Duodenal mucosa (tissue), 2 donors: Measurements from ENCODE around the gene TLR6.
A peak's percentile ranks its signal among the peaks of the same experiment; 100 is the strongest.

Source experiments
- H3K27ac ChIP-seq: one replicate; pipeline ENCODE4 v1.7.0; 2013; ENCODE audit warnings: low read depth, low read length
- H3K27me3 ChIP-seq, 2 donors: one replicate each; pipeline ENCODE4 v1.7.0; 2013; ENCODE audit warnings: low read length in 2 of 2, control low read depth in 1 of 2; ENCODE audit not compliant: insufficient read depth in 2 of 2, control insufficient read depth in 1 of 2
- H3K36me3 ChIP-seq, 2 donors: one replicate each; pipeline ENCODE4 v1.7.0; 2013; ENCODE audit warnings: low read length in 2 of 2, control low read depth in 1 of 2; ENCODE audit not compliant: insufficient read depth in 2 of 2, control insufficient read depth in 1 of 2
- H3K4me1 ChIP-seq, 2 donors: one replicate each; pipeline ENCODE4 v1.7.0; 2013; ENCODE audit warnings: low read length in 2 of 2, control low read depth in 1 of 2; ENCODE audit not compliant: insufficient read depth in 2 of 2, control insufficient read depth in 1 of 2
- H3K4me3 ChIP-seq, 2 donors: one replicate each; pipeline ENCODE4 v1.7.0; 2013; ENCODE audit warnings: low read length in 2 of 2, low read depth in 1 of 2
- H3K9ac ChIP-seq, 2 donors: one replicate each; pipeline ENCODE4 v1.7.0; 2013; ENCODE audit warnings: low read length in 2 of 2, low read depth in 1 of 2
- H3K9me3 ChIP-seq, 2 donors: one replicate each; pipeline ENCODE4 v1.7.0; 2013; ENCODE audit warnings: low read length in 2 of 2, control low read depth in 1 of 2; ENCODE audit not compliant: control insufficient read depth in 1 of 2

TLR6 gene

DNA sequence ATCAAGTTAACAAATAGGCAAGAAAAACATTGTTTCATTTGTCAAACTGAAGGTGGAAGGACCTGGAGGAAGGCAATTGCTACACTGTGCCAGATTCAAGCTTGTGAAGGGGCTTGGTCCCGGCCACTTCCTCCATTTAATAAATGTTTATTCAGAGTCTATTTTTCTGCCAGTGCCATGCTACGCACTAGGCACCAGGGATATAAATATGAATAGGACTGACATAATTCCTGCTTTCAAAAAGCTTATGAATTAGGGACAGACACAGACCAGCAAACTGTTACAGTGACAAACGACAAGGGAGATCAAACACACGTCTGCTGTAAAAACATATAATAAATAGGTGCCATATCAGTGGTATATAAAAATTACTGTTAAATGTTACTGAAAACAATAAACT lies 571 bp downstream of the TLR6 start:
- Histone ChIP-seq H3K36me3 (no peaks in the 10 kb centered on the region), H3K27ac (no peak overlapping the region), H3K27me3 (no peaks in the 10 kb centered on the region), H3K4me3 (peak overlapping the region; percentile 12 to 51), H3K9me3 (no peaks in the 10 kb centered on the region), H3K4me1 (peaks cover 0 to 6% of the 10 kb centered on the region in 2 donors), H3K9ac (peak overlapping the region; percentile 0 to 57)

DNA sequence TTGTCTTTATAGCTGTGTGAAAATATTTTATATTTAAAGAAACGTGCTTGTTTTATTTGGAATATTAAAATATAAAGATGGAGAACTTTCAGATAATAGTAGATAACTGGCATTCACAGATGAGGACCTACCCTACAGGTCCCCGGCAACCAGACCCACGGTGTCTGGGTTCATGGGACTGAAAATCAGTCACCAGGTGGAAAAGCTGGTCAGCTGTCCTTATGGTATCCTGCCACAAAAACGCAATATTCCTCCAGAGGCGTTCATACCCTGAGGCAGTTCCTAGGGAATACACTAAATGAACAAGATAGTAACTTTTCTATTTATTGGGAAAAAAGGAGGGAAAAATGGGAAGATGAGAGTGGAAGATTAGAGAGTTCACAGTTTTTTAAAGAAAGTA lies 1.2 kb downstream of the TLR6 start:
- Histone ChIP-seq H3K4me3 (no peak overlapping the region), H3K9ac (peak overlapping the region in 1 of 2 donors; percentile 57), H3K36me3 (no peaks in the 10 kb centered on the region), H3K4me1 (peaks cover 0 to 6% of the 10 kb centered on the region in 2 donors), H3K9me3 (no peaks in the 10 kb centered on the region), H3K27me3 (no peaks in the 10 kb centered on the region), H3K27ac (no peak overlapping the region)

DNA sequence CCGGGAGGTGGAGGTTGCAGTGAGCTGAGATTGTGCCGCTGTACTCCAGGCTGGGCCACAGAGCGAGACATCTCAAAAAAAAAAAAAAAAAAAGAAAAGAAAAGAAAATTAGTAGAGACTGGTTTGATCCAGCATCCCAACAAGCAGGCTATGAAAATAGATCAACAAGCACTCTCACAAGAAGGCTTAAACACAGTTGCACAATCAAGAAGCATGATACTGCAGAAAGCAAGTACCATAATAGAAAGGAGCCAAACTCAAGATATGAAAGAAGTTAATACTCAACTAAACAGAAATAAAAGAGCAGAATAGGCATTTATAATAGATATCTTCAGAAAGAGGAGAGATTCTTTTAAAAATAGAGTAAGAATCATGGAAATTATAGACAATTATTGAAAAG lies 10.6 kb downstream of the TLR6 start:
- H3K36me3 ChIP-seq = no peaks in the 10 kb centered on the region
- H3K27me3 ChIP-seq = no peaks in the 10 kb centered on the region
- H3K27ac ChIP-seq = no peak overlapping the region
- H3K9ac ChIP-seq = no peak overlapping the region
- H3K9me3 ChIP-seq = no peaks in the 10 kb centered on the region
- H3K4me1 ChIP-seq = no peaks in the 10 kb centered on the region
- H3K4me3 ChIP-seq = no peak overlapping the region

DNA sequence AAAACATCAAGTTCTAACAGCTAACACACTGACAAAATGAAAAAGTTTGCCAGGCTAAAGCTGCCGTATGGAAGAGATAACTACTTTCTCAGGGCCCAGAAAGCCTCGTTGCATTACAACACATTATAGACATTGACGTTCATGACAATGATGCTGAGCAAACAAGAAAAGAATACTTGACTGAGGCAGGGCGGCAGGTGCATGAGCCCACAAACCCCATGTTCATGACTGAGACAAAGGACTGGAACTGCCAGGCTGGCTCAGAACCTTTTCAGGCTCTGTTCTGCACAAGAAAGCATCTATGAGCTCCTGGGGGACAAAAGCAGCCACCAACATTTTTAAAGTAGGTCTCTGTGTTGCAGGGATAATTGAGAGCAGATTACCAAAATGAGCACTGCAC lies 13.6 kb downstream of the TLR6 start:
- Histone ChIP-seq H3K9me3 (no peaks in the 10 kb centered on the region), H3K4me3 (no peak overlapping the region), H3K9ac (no peak overlapping the region), H3K27ac (no peak overlapping the region), H3K4me1 (no peaks in the 10 kb centered on the region), H3K36me3 (no peaks in the 10 kb centered on the region), H3K27me3 (no peaks in the 10 kb centered on the region)

DNA sequence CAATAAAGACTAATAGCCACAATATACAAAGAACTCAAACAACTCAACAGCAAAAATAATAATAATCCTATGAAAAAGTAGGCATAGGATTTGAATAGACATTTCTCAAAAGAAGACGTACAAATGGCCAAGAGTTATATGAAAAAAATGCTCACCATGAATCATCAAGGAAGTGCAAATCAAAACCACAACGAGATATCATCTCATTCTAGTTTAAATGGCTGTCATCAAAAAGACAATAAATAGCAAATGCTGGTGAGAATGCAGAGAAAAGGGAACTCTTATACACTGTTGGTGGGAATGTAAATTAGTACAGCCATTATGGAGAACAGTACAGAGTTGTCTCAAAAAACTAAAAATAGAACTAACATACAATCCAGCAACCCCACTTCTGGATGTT lies 18.8 kb downstream of the TLR6 start:
- H3K4me3 ChIP-seq = no peak overlapping the region
- H3K36me3 ChIP-seq = no peaks in the 10 kb centered on the region
- no peak overlapping the region for H3K9ac ChIP-seq
- H3K27ac ChIP-seq = no peak overlapping the region
- no peaks in the 10 kb centered on the region for H3K27me3 ChIP-seq
- no peaks in the 10 kb centered on the region for H3K4me1 ChIP-seq
- H3K9me3 ChIP-seq = peaks cover 6 to 10% of the 10 kb centered on the region in 2 donors

DNA sequence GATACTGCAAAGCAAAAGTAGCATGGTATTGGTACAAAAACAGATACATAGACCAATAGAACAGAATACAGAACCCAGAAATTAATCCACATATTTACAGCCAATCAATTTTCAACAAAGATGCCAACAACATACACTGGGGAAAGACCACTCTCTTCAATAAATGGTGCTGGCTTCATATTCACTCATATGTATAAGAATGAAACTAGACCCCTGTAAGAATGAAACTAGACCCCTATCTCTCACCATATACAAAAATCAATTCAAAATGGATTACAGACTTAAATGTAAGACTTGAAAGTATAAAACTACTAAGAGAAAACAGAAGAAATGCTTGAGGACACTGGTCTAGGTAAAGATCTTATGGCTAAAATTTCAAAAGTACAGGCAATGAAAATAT lies 19.3 kb downstream of the TLR6 start:
- Histone ChIP-seq H3K36me3 (no peaks in the 10 kb centered on the region), H3K9ac (no peak overlapping the region), H3K27me3 (no peaks in the 10 kb centered on the region), H3K4me3 (no peak overlapping the region), H3K9me3 (peaks cover 6 to 10% of the 10 kb centered on the region in 2 donors), H3K27ac (no peak overlapping the region), H3K4me1 (no peaks in the 10 kb centered on the region)

DNA sequence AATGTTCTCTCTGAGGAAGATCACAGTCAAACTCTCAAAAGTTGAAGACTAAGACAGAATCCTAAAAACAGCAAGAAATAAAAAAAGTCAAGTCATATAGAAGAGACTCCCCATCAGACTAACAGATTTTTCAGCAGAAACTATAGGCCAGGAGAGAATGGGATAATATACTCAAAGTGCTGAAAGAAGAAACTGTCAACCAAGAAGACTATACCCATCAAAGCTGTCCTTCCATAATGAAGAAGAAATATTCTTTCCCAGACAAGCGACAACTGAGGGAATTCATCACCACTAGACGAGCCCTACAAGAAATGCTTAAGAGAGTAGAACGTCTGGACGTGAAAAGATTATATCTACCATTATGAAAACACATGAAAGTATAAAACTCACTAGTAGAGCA lies 22.0 kb downstream of the TLR6 start:
- Histone ChIP-seq H3K27me3 (no peaks in the 10 kb centered on the region), H3K9ac (no peak overlapping the region), H3K27ac (no peak overlapping the region), H3K9me3 (peaks cover 6 to 16% of the 10 kb centered on the region in 2 donors), H3K4me3 (no peak overlapping the region), H3K4me1 (no peaks in the 10 kb centered on the region), H3K36me3 (no peaks in the 10 kb centered on the region)

DNA sequence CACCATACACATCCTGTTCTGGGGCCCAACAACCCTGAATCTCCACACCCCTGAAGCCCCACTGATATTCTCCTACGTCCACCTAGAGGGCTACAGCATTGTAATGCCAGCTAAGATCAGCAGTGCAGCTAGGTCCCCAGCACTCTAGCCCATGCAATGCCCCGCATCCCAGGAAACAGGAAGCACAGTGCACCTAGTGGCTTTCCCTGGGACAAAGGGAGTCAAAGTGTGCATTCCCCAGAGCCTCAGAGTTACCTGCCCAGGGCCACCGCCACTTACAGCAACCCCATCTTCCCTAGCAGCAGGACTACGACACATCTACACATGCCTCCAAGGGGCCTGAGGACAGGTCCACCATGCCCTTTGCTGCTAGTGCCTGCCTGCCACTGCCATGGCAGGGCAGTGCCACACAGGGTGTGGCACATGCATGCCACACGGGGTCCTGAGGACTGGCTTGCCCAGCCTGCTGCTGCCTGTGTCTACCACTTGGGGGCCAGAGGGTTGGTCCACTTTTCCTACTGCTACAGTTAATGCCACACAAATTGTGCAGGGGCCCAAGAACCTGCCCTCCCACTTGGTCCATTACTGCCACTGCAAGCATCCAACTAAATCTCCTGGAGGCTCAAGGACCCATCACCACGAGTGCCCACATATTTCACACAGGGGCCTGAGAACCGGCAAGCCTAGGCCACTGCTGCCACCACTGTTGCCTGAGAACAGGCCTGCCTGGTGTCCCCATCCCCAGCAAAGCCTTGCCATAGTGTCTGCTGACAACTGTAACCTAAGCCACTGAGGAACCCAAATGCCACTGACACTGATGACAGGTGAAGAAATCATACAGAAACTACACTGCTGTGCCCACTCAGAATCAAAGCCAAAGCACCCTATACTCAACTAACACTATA lies 23.7 kb downstream of the TLR6 start:
- Histone ChIP-seq H3K4me3 (no peak overlapping the region), H3K9me3 (peaks cover 6 to 16% of the 10 kb centered on the region in 2 donors), H3K27ac (no peak overlapping the region), H3K9ac (no peak overlapping the region), H3K27me3 (no peaks in the 10 kb centered on the region), H3K4me1 (no peaks in the 10 kb centered on the region), H3K36me3 (no peaks in the 10 kb centered on the region)

DNA sequence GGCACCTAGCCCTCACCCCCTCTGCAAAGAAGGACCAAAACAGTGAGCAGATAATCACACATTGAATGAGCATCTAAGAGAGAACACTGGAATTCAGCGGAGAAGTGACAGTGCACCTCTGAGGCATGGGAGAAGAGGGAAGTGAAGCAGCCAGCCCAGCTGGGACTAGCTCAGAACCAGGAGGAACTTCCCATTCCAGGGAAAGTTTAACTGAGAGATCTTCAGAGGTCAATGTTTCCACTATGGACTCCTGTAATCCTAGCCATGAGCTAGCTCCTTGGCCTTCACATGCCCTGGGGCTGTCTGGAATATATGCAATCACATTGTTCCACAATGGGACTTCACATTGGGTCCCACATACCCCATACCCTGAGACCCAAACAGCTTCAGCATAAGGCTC lies 24.4 kb downstream of the TLR6 start:
- Histone ChIP-seq H3K27me3 (no peaks in the 10 kb centered on the region), H3K27ac (no peak overlapping the region), H3K4me3 (no peak overlapping the region), H3K9me3 (peaks cover 6 to 12% of the 10 kb centered on the region in 2 donors), H3K36me3 (no peaks in the 10 kb centered on the region), H3K4me1 (no peaks in the 10 kb centered on the region), H3K9ac (no peak overlapping the region)

DNA sequence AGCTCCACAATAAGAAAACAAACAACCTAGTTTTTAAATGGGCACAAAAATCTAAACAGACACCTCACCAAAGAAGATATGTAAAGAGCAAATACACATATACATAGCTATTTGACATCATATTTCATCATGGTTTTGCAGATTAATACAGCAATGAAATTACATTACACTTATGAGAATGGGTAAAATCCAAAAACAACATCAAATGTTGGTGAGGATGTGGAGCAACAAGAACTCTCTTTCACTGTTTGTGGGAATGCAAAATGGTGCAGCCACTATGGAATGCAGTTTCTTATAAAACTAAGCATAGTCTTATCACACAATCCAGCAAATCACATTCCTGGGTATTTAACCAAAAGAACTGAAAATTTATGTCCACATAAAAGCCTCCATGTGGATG lies 25.0 kb downstream of the TLR6 start:
- Histone ChIP-seq H3K36me3 (no peaks in the 10 kb centered on the region), H3K4me3 (no peak overlapping the region), H3K9ac (no peak overlapping the region), H3K4me1 (no peaks in the 10 kb centered on the region), H3K27me3 (no peaks in the 10 kb centered on the region), H3K9me3 (peaks cover 6 to 11% of the 10 kb centered on the region in 2 donors), H3K27ac (no peak overlapping the region)
